ENCODE data around the gene LPAR1. TPM values are rescaled to one million over a fixed set of nuclear protein-coding genes. Genes with fewer than 3 reads are reported as not detected.

The LPAR1 gene
- total RNA-seq, 1 experiment from 2014 or later = 4.9 TPM

GRCh38 chr9:111027798-111028197 is 10.5 kb downstream of the LPAR1 start:
- POLR2A ChIA-PET = no interaction called here
- Mint-ChIP-seq H3K4me3 (no peak overlapping the region), H3K4me1 (peaks cover 25% of the 10 kb centered on the region), H3K9me3 (peaks cover 9% of the 10 kb centered on the region), H3K36me3 (peaks cover 5% of the 10 kb centered on the region; the same call in 1 of the 2 replicates), H3K27ac (no peak overlapping the region), H3K27me3 (ENCODE audit: low read depth) (no peaks in the 10 kb centered on the region)
- CTCF ChIA-PET = interaction anchor here (0.7 kb wide), 1 partner anchor 9 kb away, joined by 6 read pairs; no protein-coding TSS in a partner anchor
- ATAC-seq (no peak), DNase-seq (ENCODE audit: low spot score) (no peak)
- TF ChIP-seq ZSCAN18 (CRISPR knock-in tag; IDR thresholded peaks at IDR 0.05) (no peak), TP53 (CRISPR knock-in tag; IDR thresholded peaks at IDR 0.05) (no peak), KAT7 (CRISPR knock-in tag; IDR thresholded peaks at IDR 0.05; ENCODE audit: borderline replicate concordance) (no peak), SP1 (CRISPR knock-in tag; conservative IDR thresholded peaks at IDR 0.05) (no peak), MLX (CRISPR knock-in tag; IDR thresholded peaks at IDR 0.05) (no peak), ZNF425 (CRISPR knock-in tag; conservative IDR thresholded peaks at IDR 0.05) (no peak), NFYB (CRISPR knock-in tag; conservative IDR thresholded peaks at IDR 0.05; ENCODE audit: low read depth) (no peak), NR2C2 (CRISPR knock-in tag; IDR thresholded peaks at IDR 0.05) (no peak), RORB (CRISPR knock-in tag; IDR thresholded peaks at IDR 0.05) (no peak)

DNA sequence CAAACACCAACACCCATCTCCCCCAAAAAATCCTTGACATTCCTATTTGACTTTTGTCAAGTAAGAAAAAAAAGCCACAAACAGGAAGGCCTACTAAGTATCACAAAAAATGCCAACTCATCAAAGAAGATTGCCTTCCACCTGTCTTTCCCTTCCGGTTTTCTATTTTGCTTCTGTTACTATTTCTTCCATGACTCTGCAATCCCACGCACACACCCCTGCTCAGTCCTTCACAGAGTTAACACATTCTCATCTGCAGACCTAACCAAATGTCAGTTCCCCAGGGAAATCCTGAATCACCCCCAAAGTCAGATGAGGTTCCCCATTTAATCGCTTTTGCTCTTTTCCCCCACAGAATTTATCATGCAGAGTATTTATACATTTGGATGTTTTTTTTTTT is 15.1 kb downstream of the LPAR1 start:
- ATAC-seq = no peak
- H3K27ac Mint-ChIP-seq = no peak overlapping the region
- ChIA-PET CTCF (no interaction called here), POLR2A (no interaction called here)
- peaks cover 4% of the 10 kb centered on the region; the same call in 1 of the 2 replicates for H3K4me1 Mint-ChIP-seq
- H3K4me3 Mint-ChIP-seq = no peak overlapping the region
- no peaks in the 10 kb centered on the region for H3K27me3 Mint-ChIP-seq (ENCODE audit: low read depth)
- H3K36me3 Mint-ChIP-seq = peaks cover 5% of the 10 kb centered on the region; the same call in 1 of the 2 replicates
- no peak for TF ChIP-seq E2F1 (CRISPR knock-in tag; IDR thresholded peaks at IDR 0.05)
- TF ChIP-seq FOXK1 (CRISPR knock-in tag; IDR thresholded peaks at IDR 0.05) = no peak
- no peak for DNase-seq (ENCODE audit: low spot score)
- H3K9me3 Mint-ChIP-seq = peaks cover 9% of the 10 kb centered on the region

GRCh38 chr9:111020594-111020993 is 17.7 kb downstream of the LPAR1 start:
- no peak for ATAC-seq

More at GRCh38 chr9:111020594-111020993, 17.7 kb downstream of the LPAR1 start:
- H3K4me1 Mint-ChIP-seq = peaks cover 4% of the 10 kb centered on the region; the same call in 1 of the 2 replicates
- H3K36me3 Mint-ChIP-seq = peaks cover 5% of the 10 kb centered on the region; the same call in 1 of the 2 replicates
- no peak overlapping the region for H3K4me3 Mint-ChIP-seq
- no peak for DNase-seq (ENCODE audit: low spot score)
- TF ChIP-seq ATF1 (CRISPR knock-in tag; IDR thresholded peaks at IDR 0.05) = no peak
- TF ChIP-seq, protein P1, sequence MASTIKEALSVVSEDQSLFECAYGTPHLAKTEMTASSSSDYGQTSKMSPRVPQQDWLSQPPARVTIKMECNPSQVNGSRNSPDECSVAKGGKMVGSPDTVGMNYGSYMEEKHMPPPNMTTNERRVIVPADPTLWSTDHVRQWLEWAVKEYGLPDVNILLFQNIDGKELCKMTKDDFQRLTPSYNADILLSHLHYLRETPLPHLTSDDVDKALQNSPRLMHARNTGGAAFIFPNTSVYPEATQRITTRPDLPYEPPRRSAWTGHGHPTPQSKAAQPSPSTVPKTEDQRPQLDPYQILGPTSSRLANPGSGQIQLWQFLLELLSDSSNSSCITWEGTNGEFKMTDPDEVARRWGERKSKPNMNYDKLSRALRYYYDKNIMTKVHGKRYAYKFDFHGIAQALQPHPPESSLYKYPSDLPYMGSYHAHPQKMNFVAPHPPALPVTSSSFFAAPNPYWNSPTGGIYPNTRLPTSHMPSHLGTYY (CRISPR knock-in tag; IDR thresholded peaks at IDR 0.05) = no peak
- TF ChIP-seq ZNF512 (CRISPR knock-in tag; IDR thresholded peaks at IDR 0.05; ENCODE audit: borderline replicate concordance) = no peak
- no peak for TF ChIP-seq TP53 (CRISPR knock-in tag; IDR thresholded peaks at IDR 0.05)
- TF ChIP-seq KAT7 (CRISPR knock-in tag; IDR thresholded peaks at IDR 0.05; ENCODE audit: borderline replicate concordance) = no peak
- no peak for TF ChIP-seq SOX15 (CRISPR knock-in tag; IDR thresholded peaks at IDR 0.05)
- TF ChIP-seq ZNF423 (CRISPR knock-in tag; IDR thresholded peaks at IDR 0.05) = no peak
- TF ChIP-seq MLX (CRISPR knock-in tag; IDR thresholded peaks at IDR 0.05) = no peak
- no peak for TF ChIP-seq ETV6 (CRISPR knock-in tag; IDR thresholded peaks at IDR 0.05)
- TF ChIP-seq GRHL2 (CRISPR knock-in tag; IDR thresholded peaks at IDR 0.05; ENCODE audit: insufficient replicate concordance, severe bottlenecking) = no peak
- no peak for TF ChIP-seq ZMAT4 (CRISPR knock-in tag; IDR thresholded peaks at IDR 0.05)
- TF ChIP-seq TCF7 (CRISPR knock-in tag; IDR thresholded peaks at IDR 0.05; ENCODE audit: low read depth) = no peak
- CTCF ChIA-PET = interaction anchor here (1.1 kb wide), 1 partner anchor 16 kb away, joined by 3 read pairs; no protein-coding TSS in a partner anchor
- H3K27me3 Mint-ChIP-seq (ENCODE audit: low read depth) = no peaks in the 10 kb centered on the region
- peaks cover 9% of the 10 kb centered on the region for H3K9me3 Mint-ChIP-seq
- POLR2A ChIA-PET = no interaction called here
- H3K27ac Mint-ChIP-seq = no peak overlapping the region
